HG02884 (cell line): ENCODE results near the gene ST6GALNAC2.
"Not testable (repeated sequence)": the region's sequence is repeated elsewhere in the genome, so short reads cannot be mapped to it uniquely, and the experiment has no call there.

Source experiments
- ATAC-seq: cut with Tn5 transposase; IDR thresholded peaks from one replicate; pipeline ENCODE4 v1.9.1; 2021; ENCODE audit warnings: mild to moderate bottlenecking, moderate library complexity; ENCODE audit not compliant: unreplicated experiment

Gene ST6GALNAC2

DNA sequence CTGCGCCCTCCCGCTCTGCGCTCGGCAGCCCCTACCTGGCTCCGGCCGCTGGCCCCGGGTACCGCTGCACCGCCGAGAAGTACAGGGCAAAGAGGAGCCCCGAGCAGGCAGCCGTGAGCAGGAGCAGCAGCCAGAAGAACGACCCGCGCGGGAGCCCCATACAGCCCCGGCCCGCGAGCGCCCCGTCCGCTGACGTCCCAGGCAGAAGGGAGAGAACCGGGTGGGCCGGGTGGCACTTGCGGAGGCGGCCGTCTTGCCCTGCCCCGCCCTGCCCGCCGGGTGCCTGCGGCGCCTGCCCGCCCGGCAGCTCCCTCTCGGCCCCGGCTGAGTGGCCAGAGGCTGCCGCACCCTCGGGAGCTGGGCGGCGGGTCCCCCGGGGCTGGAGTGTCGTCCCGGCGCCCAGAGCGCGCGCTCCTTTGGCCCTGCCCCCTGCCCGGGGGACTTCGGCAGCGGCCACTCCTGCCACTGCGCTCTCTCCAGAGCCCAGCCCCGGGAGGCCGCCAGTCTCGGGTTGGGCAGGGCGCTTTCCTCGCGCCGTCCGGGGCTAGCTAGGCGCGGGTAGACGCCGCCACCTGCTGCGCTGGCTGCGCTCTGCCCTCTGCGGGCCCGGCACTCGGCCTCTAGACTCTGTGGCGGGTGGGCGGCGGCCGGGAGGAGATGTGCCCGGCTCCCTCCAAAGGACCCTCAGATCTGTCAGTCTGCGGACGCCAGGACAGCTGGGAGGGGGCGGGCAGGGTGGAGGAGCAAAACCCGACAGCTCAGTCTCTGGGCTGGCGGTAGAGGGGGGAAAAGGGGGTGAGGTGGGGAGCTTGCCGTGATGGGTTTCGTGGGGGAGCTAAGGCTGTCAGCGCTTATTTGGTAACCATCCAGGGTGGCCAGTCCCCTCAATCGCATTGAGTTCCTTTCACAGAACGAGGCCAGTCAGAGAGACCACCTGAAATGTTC, at the start of gene ST6GALNAC2:
TSS of gene ST6GALNAC2 (minus strand) at position 212 of the 945 bp plus-strand sequence. CDS start at position 160, 52 bp downstream.
- ATAC-seq = no peak

DNA sequence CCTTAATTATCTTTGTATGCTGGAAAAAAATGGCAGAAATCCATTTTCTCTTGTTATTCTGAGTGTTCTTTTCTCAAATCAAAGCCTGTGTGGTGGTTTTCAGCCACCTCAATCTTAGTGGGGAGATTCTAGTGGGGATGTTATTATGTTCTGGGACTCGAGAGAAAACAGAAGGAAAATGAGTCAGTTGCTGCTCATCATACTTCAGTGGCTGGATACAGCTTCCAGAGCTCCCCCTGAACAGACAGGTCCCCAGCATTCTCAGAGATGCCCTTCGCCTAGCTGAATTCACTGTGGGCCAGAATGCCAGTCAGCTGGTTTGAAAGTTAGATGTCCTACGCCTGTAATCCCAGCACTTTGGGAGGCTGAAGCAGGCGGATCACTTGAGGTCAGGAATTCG, 49.4 kb upstream of the ST6GALNAC2 start:
- no peak for ATAC-seq

DNA sequence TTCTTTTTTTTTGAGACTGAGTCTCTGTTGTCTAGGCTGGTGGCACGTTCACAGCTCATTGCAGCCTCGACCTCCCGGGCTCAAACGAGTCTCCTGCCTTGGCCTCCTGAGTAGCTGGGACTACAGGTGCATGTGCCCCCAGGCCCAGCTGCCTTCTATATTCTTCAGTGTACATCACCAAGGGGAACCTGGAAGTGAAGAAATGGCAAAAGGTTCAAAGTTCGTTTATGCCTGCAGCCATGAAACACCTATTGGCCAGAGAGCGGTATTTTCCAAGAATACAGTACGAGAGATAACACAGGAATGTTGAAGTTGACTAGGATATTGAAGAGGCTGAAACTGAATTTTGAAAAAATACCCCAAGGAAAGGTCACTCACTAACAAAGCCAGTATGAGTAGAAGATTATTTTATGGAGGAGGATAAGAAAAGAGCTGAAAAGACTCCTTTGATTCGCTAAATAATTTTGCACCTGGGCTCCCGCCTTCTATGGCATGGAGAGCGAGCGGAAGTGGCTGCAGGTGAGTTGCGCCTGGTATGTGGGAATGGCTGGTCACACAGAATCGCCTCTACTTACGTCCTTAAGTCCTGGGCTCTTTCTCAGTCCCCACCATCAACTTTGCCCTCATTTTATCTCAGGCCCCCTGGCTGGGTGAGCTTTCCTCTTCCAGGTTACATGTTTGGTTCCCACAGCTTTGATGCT, 48.1 kb upstream of the ST6GALNAC2 start:
- ATAC-seq = no peak

DNA sequence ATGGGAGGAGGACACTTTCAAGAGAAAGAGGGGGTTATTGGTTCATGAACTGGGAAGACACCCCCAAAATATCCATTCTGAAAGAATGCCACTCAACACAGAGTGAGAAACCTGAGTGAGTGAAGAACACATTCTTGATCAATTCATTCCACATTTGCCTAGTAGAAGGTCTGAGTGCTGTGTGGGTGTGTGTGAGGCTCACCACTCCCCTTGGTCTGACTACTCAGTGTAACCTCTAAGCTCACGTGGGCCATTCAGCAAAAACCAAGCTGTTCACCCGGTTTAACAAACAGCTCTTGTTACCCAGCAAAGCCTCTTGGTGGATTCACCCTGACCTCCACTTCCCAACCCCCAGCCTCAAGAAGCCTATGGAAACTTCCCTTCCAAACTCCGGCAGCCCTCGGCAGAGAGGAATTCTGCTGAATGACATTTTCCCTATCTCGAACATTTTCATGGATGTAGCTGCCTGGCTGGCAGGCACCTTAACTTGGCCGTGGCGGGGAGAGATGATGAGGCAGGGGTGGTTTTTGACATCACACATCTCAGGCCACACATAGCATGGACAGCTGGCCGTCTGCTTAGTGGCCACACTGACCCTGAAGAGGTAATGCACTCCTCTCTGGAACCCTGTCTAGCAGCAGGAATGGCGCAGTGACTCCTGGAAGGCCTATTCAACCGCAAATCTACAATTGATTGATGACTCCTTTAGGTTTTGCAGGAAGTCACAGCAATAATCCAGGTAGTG, 46.3 kb upstream of the ST6GALNAC2 start:
- no peak for ATAC-seq

DNA sequence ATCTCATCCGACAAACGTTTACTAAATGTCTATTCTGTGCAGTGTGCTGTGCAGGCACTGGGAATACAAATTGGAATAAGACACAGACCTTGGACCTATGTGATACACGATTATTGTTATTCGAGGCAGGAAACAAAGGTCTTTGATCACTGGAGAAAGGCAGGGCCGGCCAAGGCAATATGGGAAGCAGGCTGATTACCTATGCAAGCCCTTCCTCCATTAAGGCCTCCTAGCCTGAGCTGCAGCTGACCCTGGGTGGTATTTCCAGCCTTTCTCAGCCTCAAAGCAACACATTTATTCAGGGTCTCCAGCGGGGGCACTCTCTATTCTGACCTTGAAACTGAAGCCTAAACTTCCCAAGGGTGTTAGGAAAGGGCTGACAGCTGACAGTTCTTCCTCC, 44.5 kb upstream of the ST6GALNAC2 start:
- ATAC-seq = no peak

DNA sequence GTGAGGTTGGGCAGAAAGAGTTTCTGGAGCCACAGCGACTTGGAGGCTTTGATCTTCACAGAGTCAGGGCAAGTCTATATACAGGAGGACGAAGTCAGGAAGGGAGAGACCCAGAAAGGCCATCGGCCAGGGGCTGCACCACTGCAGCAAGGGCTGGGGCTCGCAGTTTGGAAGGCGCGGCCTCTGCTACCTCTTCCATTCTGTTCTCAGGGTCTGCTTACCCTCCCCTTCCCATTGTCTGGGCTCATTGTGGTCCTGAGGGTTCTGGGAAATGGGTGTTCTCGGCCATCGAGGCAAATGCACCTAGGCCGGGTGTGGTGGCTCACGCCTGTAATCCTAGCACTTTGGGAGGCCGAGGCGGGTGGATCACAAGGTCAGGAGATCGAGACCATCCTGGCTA, 41.9 kb upstream of the ST6GALNAC2 start:
- ATAC-seq = no peak

DNA sequence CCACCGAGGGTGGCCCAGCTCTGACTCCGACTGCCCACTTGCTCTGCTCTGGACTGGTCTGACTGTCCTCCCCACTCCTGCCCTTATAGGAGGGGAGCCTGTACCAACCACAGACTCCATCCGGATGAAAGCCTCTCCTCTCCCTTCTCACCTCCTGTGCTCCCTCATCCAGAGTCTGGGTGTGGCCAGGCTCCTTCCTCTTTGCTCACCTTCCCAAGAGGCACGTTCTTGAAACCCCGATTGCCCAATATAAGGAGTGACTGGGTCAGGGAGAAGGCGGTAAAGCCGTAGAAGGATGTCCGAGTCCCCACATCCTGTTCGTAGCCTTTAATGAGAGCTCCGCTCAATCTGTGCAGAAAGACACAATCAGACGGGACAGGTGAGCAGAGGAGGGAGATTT, 40.8 kb upstream of the ST6GALNAC2 start:
- no peak for ATAC-seq

DNA sequence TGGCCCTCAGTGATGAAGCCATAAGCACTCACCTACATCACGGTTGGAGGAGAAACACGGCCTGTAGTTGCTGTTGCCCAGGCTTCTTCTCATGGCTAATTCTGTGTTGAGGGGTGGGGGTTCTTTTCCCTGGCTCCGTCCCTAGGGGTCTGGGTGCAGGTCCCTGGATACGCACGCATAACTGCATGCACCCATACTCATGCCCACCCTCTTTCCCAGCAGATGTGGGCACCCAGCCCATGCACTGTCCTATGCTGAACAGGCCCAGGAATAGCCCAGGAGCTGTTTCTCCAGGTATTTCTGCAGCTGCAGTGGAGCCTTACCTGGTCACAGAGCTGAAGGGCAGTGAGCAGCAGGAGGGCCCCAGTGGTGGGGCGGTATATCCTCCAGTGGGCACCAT, 39.8 kb upstream of the ST6GALNAC2 start:
- ATAC-seq = no peak

DNA sequence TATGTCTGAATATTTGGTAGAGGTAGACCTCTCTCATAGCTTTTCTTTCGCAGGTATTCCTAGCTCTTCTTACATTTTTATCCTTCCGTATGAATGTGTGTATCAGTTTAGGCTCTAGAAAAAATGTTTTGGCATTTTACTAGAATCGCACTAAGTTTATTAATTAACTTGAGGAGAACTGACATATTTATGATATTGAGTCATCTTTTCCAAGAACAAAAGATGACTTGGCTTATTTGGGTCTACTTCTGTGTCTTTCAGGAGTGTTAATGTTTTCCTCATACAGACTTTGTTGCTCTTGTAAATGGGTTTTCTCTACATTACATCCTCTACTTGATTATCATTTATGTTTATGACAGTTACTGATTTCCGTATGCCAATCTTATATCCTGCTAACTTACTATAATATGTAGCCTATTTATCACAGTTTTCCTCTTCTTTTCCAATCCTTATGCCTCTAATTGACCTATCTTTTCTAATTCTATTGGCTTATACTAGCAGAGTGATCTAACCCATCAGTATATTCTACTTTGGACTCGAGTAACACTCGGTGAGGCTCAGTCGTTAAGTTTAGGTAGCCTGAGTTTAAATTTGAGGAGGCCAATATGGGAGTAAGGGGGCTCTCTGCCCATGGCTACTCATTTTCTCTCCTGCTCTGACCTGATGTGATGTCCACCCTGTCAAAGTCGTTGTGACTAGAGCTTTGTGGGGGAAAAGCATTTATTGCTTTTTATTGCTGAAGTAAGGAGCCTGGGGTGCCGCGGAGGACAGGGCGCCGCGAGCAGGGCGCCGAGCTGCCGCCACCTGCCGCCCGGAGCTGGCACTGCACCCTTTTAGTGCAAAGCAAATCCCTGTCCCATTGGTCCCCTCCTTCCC, 37.8 kb upstream of the ST6GALNAC2 start:
- no peak for ATAC-seq

DNA sequence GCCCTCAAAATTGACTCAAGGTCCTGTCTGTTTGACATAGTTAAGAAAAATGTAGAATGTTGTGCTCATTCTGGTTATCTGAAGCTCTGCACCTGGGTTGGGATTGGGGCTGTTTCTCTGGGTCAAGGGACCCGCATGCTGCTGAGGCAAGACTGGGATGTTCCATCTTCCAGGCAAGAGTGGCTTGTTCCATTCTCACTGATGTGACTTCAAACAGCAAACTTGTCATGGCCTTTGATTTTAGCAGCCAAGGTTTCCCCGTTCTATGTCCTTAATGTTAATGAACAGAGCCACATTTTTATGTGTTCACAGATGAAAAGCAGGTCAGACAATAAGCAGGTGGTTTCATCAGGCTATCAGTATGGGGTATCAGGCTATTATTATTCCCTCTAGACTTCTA, 32.2 kb upstream of the ST6GALNAC2 start:
- ATAC-seq = no peak

DNA sequence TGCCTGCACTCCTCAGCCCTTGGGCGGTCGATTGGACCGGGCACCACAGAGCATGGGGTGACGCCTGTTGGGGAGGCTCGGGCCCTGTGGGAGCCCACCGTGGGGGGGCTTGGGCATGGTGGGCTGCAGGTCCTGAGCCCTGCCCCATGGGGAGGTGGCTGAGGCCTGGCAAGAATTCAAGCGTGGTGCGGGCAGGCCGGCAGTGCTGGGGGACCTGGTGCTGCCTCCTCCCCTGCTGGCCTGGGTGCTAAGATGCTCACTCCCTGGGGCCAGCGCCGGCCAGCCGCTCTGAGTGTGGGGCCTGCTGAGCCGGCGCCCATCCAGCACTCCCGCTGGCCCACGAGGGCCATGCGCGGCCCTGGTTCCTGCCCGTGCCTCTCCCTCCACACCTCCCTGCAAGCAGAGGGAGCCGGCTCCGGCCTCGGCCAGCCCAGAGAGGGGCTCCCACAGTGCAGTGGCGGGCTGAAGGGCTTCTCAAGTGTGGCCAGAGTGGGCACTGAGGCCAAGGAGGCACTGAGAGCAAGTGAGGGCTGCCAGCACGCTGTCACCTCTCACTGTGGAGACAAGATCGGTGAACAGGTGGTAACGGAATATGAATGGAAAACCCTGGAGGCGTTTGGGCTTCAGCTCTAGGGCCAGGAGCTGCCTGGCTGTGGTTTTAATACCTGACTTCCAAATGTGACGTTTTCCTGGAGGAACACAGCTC, 29.4 kb upstream of the ST6GALNAC2 start:
- no peak for ATAC-seq

DNA sequence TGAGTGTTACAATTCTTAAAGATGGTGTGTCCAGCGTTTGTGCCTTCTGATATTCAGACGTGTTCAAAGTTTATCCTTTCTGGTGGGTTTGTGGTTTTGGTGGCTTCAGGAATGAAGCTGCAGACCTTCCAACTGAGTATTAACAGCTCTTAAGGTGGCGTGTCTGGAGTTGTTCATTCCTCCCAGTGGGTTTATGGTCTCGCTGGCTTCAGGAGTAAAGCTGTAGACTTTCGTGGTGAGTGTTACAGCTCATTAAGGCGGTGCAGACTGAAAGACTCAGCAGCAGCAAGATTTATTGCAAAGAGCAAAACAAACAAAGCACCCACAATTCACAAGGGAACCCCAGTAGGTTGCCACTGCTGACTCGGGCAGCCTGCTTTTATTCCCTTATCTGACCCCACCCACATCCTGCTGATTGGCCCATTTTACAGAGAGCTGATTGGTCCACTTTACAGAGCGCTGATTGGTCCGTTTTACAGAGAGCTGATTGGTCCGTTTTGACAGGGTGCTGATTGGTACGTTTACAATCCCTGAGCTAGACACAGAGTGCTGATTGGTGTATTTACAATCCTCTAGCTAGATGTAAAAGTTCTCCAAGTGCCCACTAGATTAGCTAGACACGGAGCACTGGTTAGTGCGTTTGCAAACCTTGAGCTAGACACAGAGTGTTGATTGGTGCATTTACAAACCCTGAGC, 28.6 kb upstream of the ST6GALNAC2 start:
- not testable (repeated sequence) for ATAC-seq

DNA sequence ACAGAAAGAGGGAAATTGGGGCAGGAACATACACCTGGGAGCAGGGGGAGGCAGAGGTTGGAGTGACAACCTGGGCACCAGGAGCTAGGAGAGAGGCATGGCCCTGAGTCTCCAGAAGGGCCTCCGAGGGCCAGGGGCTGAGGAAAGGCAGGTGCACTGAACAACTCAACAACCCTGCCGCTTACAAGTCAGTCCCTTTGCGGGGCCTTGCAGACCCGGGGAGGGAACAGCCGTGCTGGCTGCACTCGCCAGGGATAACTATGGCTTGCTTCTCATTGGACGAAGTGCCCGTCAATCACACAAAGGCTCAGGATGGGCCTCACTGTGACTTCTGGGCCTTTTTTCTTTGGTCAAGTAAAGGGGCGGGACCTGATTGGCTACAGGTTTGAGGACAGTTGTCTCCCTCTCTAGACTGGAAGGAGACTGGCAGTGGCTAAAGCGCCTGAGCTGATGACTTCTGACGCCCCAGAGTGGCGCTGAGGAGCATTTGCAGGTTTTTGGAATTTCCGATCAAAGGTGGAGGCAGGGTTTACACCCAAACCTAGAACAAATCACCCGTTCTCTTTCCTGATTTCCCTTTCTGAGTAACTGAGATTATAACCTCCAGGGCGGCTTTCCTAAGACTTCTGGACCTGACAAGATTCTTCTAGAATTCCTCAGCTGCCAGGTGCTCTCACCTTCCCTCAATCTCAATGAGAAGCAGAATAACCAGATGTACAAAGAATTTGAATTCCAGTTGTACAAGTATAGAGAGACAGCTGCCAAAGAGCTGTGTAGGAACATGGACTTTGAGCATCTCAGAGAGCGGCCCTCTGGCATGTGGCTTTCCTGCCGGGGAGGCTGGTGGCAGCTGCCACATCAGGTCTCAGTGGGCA, 27.6 kb upstream of the ST6GALNAC2 start:
- no peak for ATAC-seq

DNA sequence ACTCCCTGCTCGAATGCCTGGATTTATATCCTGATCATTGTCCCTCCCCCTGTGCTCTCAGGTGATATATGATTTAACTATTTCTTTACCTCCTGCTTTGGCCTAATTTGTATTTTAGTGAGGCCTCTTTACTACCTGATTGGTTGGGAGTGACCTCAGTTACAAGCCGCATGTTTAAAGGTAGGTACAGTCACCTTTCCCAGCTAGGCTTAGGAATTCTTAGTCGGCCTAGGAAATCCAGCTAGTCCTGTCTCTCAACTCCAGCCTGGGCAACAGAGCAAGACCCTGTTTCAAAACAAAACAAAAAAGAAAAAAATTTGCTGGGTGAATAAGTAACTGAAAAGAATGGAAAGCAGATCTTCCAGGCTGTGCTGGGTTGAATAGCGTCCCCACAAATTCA, 26.8 kb upstream of the ST6GALNAC2 start:
- no peak for ATAC-seq

DNA sequence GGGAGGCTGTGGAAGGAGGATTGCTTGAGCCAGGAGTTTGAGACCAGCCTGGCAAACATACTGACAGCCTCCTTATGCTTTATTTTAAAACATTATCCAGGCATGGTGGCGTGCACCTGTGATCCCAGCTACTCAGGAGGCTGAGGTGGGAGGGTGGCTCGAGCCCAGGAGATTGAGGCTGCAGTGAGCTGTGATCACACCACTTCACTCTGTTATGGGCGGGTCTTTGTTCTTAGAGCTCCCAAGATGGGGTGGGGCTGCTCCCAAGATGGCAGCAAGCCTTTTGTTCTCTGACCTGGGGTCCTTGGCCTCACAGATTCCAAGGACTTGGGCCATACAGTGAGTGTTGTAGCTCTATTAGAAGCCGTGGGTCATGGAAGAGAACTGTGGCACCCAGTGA, 26.1 kb upstream of the ST6GALNAC2 start:
- no peak for ATAC-seq

DNA sequence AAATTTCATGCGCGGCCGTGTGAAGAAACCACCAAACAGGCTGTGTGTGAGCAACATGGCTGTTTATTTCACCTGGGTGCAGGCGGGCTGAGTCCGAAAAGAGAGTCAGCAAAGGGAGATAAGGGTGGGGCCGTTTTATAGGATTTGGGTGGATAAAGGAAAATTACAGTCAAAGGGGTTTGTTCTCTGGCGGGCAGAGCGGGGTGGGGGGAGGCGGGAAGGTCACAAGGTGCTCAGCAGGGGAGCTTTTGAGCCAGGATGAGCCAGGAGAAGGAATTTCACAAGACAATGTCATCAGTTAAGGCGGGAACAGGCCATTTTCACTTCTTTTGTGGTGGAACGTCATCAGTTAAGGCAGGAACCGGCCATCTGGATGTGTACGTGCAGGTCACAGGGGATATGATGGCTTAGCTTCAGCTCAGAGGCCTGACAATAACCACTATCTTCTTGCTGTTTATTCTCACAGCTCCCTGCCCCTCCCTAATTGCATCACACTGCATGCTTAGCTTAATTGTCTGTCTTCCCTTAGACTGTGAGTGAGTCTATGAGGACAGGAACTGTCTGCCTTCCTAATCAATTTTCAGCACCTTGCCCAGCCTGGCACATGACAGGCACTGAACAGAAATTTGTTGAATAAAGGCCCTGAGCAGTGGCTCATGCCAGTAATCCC, 25.6 kb upstream of the ST6GALNAC2 start:
- not testable (repeated sequence) for ATAC-seq

DNA sequence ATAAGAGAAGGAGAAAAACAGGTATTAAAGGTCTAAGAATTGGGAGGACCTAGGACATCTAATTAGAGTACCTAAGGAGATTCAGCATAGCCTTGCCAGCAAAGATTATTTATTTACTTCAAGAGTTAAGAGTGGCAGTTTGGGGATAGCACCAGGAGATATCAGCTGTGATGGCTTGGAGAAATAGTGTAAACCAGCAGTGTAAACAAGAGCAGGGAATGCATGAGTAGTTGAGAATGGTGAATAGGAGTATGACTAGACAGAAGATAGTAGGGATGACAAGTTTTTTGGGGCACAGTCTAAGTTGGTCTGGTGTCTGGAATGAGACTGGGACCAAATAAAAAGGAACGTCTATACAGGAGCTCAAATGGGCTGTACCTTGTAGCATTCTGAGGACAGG, 21.0 kb upstream of the ST6GALNAC2 start:
- ATAC-seq = not testable (repeated sequence)

DNA sequence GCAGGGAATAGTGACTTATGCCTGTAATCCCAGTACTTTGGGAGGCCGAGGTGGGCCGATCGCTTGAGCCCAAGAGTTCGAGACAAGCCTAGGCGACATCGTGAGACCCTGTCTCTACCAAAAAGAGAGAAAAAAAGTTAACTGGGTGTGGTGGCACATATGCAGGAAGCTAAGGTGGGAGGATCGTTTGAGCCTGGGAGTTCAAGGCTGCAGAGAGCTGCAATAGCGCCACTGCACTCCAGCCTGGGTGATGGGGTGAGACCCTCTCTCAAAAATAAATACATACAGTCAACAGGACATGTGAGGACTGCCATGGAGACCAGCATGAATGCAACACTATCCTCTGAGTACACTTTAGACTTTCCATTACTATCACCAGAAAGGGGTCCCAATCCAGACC, 15.4 kb upstream of the ST6GALNAC2 start:
- no peak for ATAC-seq
